Calu3 (cell line): ENCODE data around the gene PRTG. TPM values are rescaled to one million over a fixed set of nuclear protein-coding genes. Genes with fewer than 3 reads are reported as not detected.

Experiments
- BruUV-seq: library from RNA; stranded (reverse); fragments of 400-500 nt; replicated peaks from 2 replicates; lab custom pipeline; 2021; lab: Mats Ljungman, UMichigan
- CTCF ChIA-PET: fragments of 300-600 bp; sonication (Branson Sonifier 250); formaldehyde crosslinking; loops from one replicate; lab custom pipeline; 2022; ENCODE audit warnings: antibody characterized with exemption; lab: Charles Lee
- DNase-seq: peaks from one replicate; pipeline ENCODE4 v3.0.0; 2022
- H3K27ac Mint-ChIP-seq: one replicate; pipeline ENCODE4 v1.8.0; 2022; ENCODE audit warnings: mixed read lengths; ENCODE audit not compliant: unreplicated experiment
- H3K27me3 Mint-ChIP-seq: one replicate; pipeline ENCODE4 v1.8.0; 2022; ENCODE audit warnings: mixed read lengths; ENCODE audit not compliant: unreplicated experiment
- H3K36me3 Mint-ChIP-seq: one replicate; pipeline ENCODE4 v1.8.0; 2022; ENCODE audit warnings: mild to moderate bottlenecking, moderate library complexity, mixed read lengths; ENCODE audit not compliant: insufficient read depth, unreplicated experiment
- H3K4me1 Mint-ChIP-seq: one replicate; pipeline ENCODE4 v1.8.0; 2022; ENCODE audit warnings: mild to moderate bottlenecking, low read depth, mixed read lengths; ENCODE audit not compliant: unreplicated experiment
- H3K4me3 Mint-ChIP-seq: one replicate; pipeline ENCODE4 v1.8.0; 2022; ENCODE audit warnings: mild to moderate bottlenecking, low read depth, moderate library complexity, mixed read lengths; ENCODE audit not compliant: unreplicated experiment
- H3K9me3 Mint-ChIP-seq: one replicate; pipeline ENCODE4 v1.8.0; 2022; ENCODE audit warnings: low read depth, mixed read lengths; ENCODE audit not compliant: unreplicated experiment
- CTCF ChIP-seq: fragments of 200-600 bp; IDR thresholded peaks from one replicate; pipeline ENCODE4 v1.8.0; 2022; ENCODE audit warnings: antibody characterized with exemption; ENCODE audit not compliant: unreplicated experiment
- intact Hi-C: fragments of 100-400 bp; cut with micrococcal nuclease; formaldehyde crosslinking; loops from one replicate; pipeline ENCODE4 v1.10.0; 2022; ENCODE audit not compliant: unreplicated experiment
- total RNA-seq: library from RNA; stranded (reverse); gene quantifications from 2 replicates; pipeline ENCODE4 v1.2.3, GENCODE V29; 2022

The PRTG gene
- total RNA-seq, 1 experiment from 2014 or later, result 12.0 TPM

- H3K36me3 Mint-ChIP-seq, result no peaks in the 10 kb centered on the region
- DNase-seq, result no peak
- peaks cover 57% of the 10 kb centered on the region for H3K27me3 Mint-ChIP-seq
- intact Hi-C loops, result no loop called here
- no peak overlapping the region for H3K27ac Mint-ChIP-seq
- no TSS peak for BruUV-seq
- peaks cover 4% of the 10 kb centered on the region for H3K9me3 Mint-ChIP-seq
- no peak for TF ChIP-seq CTCF
- CTCF ChIA-PET, result no interaction called here
- H3K4me3 Mint-ChIP-seq, result no peak overlapping the region
- H3K4me1 Mint-ChIP-seq, result no peaks in the 10 kb centered on the region
These were observed 36.0 kb upstream of the PRTG start for GRCh38 chr15:55778932-55779331.

- no peak for DNase-seq
- intact Hi-C loops, result no loop called here
- no peak overlapping the region for H3K4me3 Mint-ChIP-seq
- no peak for TF ChIP-seq CTCF
- CTCF ChIA-PET, result interaction anchor here (0.5 to 1.5 kb wide), 2 partner anchors 9 to 142 kb away, joined by 3 to 5 read pairs; no protein-coding TSS in a partner anchor
- H3K9me3 Mint-ChIP-seq, result peaks cover 4% of the 10 kb centered on the region
- BruUV-seq, result no TSS peak
- no peaks in the 10 kb centered on the region for H3K36me3 Mint-ChIP-seq
- H3K4me1 Mint-ChIP-seq, result no peaks in the 10 kb centered on the region
- H3K27me3 Mint-ChIP-seq, result peaks cover 38% of the 10 kb centered on the region
- H3K27ac Mint-ChIP-seq, result no peak overlapping the region
These were observed 32.4 kb upstream of the PRTG start for GRCh38 chr15:55775316-55775715.

GRCh38 chr15:55774113-55774970 lies 31.4 kb upstream of the PRTG start:
- peak; percentile 84 for TF ChIP-seq CTCF
- Mint-ChIP-seq H3K4me1 (no peaks in the 10 kb centered on the region), H3K27me3 (peaks cover 28% of the 10 kb centered on the region), H3K9me3 (no peaks in the 10 kb centered on the region), H3K36me3 (no peaks in the 10 kb centered on the region), H3K4me3 (no peak overlapping the region), H3K27ac (no peak overlapping the region)
- no TSS peak for BruUV-seq
- CTCF ChIA-PET, result interaction anchor here (0.5 to 1.5 kb wide), 5 partner anchors 8 to 141 kb away, joined by 3 to 8 read pairs (median 3); no protein-coding TSS in a partner anchor
- intact Hi-C loops, result no loop called here
- peak; percentile 69 for DNase-seq

GRCh38 chr15:55770806-55771205 lies 27.9 kb upstream of the PRTG start:
- Mint-ChIP-seq H3K27ac (no peak overlapping the region), H3K9me3 (no peaks in the 10 kb centered on the region), H3K36me3 (no peaks in the 10 kb centered on the region), H3K27me3 (no peaks in the 10 kb centered on the region), H3K4me3 (no peak overlapping the region), H3K4me1 (no peaks in the 10 kb centered on the region)
- CTCF ChIA-PET, result interaction anchor here (1.2 kb wide), 1 partner anchor 27 kb away, joined by 3 read pairs; no protein-coding TSS in a partner anchor
- BruUV-seq, result no TSS peak
- no peak for TF ChIP-seq CTCF
- intact Hi-C loops, result no loop called here
- no peak for DNase-seq
